Peyer's patch (tissue), 4 donors: ENCODE results near the gene THRB.

ENCODE experiments used
- POLR2A ChIP-seq, 2 donors: fragments of 450-650 bp; IDR thresholded peaks; one replicate each; pipeline ENCODE4 v1.5.1; 2017; ENCODE audit warnings: antibody characterized with exemption in 2 of 2, mild to moderate bottlenecking in 2 of 2, moderate library complexity in 2 of 2
- TF ChIP-seq, protein P1 (sequence below), 6 experiments: fragments of 450-650 bp in 4 of 6; fragments of 200-600 bp in 2 of 6; sonication (generic) in 1 of 6; IDR thresholded peaks; one replicate each; pipeline ENCODE4 v1.5.1; 2017 to 2019; ENCODE audit warnings: antibody characterized with exemption in 6 of 6, mild to moderate bottlenecking in 3 of 6, moderate library complexity in 1 of 6

DNA sequence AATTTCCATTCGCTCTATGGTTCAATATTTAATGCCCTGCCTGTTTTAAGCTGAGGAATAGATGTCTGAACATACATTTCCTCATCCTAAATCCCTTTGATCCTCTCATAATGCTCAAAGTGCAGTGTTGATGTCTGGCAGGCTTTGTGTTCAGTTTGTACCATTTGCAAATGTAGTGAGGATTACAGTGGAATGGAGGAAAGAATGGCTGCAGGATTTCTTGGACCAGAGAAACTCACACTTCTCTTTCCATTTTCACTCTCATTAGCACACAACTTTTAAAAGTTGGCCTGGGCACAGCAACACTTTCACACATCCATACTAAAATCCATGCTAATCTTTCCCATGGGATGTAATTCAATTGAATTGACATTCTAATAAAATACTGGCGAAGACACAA is 28.6 kb upstream of the THRB start:
- no peak for TF ChIP-seq POLR2A (IDR thresholded peaks at IDR 0.05)
- TF ChIP-seq, protein P1, sequence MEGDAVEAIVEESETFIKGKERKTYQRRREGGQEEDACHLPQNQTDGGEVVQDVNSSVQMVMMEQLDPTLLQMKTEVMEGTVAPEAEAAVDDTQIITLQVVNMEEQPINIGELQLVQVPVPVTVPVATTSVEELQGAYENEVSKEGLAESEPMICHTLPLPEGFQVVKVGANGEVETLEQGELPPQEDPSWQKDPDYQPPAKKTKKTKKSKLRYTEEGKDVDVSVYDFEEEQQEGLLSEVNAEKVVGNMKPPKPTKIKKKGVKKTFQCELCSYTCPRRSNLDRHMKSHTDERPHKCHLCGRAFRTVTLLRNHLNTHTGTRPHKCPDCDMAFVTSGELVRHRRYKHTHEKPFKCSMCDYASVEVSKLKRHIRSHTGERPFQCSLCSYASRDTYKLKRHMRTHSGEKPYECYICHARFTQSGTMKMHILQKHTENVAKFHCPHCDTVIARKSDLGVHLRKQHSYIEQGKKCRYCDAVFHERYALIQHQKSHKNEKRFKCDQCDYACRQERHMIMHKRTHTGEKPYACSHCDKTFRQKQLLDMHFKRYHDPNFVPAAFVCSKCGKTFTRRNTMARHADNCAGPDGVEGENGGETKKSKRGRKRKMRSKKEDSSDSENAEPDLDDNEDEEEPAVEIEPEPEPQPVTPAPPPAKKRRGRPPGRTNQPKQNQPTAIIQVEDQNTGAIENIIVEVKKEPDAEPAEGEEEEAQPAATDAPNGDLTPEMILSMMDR (IDR thresholded peaks at IDR 0.05): no peak
